Vagina (tissue), 2 donors: ENCODE data around the gene LMO2. TPM values are rescaled to one million over a fixed set of nuclear protein-coding genes. Genes with fewer than 3 reads are reported as not detected.

Experiments
- DNase-seq, 2 donors: peaks; one replicate each; pipeline ENCODE4 v3.0.0-alpha.2; 2017; ENCODE audit errors: extremely low spot score in 2 of 2
- H3K27ac ChIP-seq: fragments of 200-600 bp; sonication (generic); one replicate; pipeline ENCODE4 v1.5.1; 2019
- H3K27me3 ChIP-seq: fragments of 200-600 bp; sonication (generic); one replicate; pipeline ENCODE4 v1.5.1; 2019
- H3K36me3 ChIP-seq, 2 donors: fragments of 200-600 bp; sonication (generic); one replicate each; pipeline ENCODE4 v1.5.1; 2017 to 2019
- H3K4me1 ChIP-seq: fragments of 200-600 bp; sonication (generic); one replicate; pipeline ENCODE4 v1.5.1; 2019
- H3K4me3 ChIP-seq, 2 donors: fragments of 200-600 bp; sonication (generic); 1 replicate in 1 of 2; 2 replicates in 1 of 2; pipeline ENCODE4 v1.5.1; 2016 to 2019
- H3K9me3 ChIP-seq: fragments of 200-600 bp; sonication (generic); one replicate; pipeline ENCODE4 v1.5.1; 2019
- POLR2A ChIP-seq, 2 donors: fragments of 450-650 bp; IDR thresholded peaks; one replicate each; pipeline ENCODE4 v1.6.1; 2017; ENCODE audit warnings: antibody characterized with exemption in 2 of 2, mild to moderate bottlenecking in 2 of 2, moderate library complexity in 2 of 2
- POLR2AphosphoS5 ChIP-seq, 2 donors: sonication (generic); formaldehyde crosslinking; IDR thresholded peaks; one replicate each; pipeline ENCODE4 v1.9.0; 2017; ENCODE audit warnings: antibody characterized with exemption in 2 of 2, mild to moderate bottlenecking in 2 of 2, low read depth in 1 of 2; ENCODE audit not compliant: insufficient read depth in 1 of 2
- intact Hi-C: fragments of 100-400 bp; cut with DNase I; formaldehyde crosslinking; loops from one replicate; pipeline ENCODE4 v1.15.1; 2023
- total RNA-seq: library from RNA; depleted of rRNA; stranded (reverse); fragments of >200 nt; gene quantifications from one replicate; pipeline ENCODE4 v1.2.3, GENCODE V29; 2016
- TF ChIP-seq, protein P1 (sequence below), 3 experiments: fragments of 450-650 bp in 2 of 3; fragments of 200-600 bp in 1 of 3; sonication (generic) in 1 of 3; IDR thresholded peaks; one replicate each; pipeline ENCODE4 v1.5.1; 2017 to 2019; ENCODE audit warnings: antibody characterized with exemption in 3 of 3, mild to moderate bottlenecking in 2 of 3, moderate library complexity in 2 of 3

The LMO2 gene
- total RNA-seq = 26.5 TPM

- intact Hi-C loops = no loop called here
- no peak within 1 kb of the TSS for H3K4me3 ChIP-seq
- peaks cover 18% of the 10 kb centered on the region for H3K4me1 ChIP-seq
- DNase-seq = no peak
- H3K36me3 ChIP-seq = no peaks in the 10 kb centered on the region
- H3K27me3 ChIP-seq = no peaks in the 10 kb centered on the region
- no peak within 1 kb of the TSS for H3K27ac ChIP-seq
- no peak for TF ChIP-seq POLR2A (IDR thresholded peaks at IDR 0.05)
- TF ChIP-seq POLR2AphosphoS5 (IDR thresholded peaks at IDR 0.05; ENCODE audit: insufficient read depth in 1 of 2, low read depth in 1 of 2) = no peak
- TF ChIP-seq, protein P1, sequence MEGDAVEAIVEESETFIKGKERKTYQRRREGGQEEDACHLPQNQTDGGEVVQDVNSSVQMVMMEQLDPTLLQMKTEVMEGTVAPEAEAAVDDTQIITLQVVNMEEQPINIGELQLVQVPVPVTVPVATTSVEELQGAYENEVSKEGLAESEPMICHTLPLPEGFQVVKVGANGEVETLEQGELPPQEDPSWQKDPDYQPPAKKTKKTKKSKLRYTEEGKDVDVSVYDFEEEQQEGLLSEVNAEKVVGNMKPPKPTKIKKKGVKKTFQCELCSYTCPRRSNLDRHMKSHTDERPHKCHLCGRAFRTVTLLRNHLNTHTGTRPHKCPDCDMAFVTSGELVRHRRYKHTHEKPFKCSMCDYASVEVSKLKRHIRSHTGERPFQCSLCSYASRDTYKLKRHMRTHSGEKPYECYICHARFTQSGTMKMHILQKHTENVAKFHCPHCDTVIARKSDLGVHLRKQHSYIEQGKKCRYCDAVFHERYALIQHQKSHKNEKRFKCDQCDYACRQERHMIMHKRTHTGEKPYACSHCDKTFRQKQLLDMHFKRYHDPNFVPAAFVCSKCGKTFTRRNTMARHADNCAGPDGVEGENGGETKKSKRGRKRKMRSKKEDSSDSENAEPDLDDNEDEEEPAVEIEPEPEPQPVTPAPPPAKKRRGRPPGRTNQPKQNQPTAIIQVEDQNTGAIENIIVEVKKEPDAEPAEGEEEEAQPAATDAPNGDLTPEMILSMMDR (IDR thresholded peaks at IDR 0.05) = no peak
- H3K9me3 ChIP-seq = no peaks in the 10 kb centered on the region
These were observed at the start of gene LMO2 for GRCh38 chr11:33891714-33892327. Gene LMO2, minus strand, starts transcription at chr11:33892076. Its CDS starts 22,360 bp downstream, at chr11:33869716.

DNA sequence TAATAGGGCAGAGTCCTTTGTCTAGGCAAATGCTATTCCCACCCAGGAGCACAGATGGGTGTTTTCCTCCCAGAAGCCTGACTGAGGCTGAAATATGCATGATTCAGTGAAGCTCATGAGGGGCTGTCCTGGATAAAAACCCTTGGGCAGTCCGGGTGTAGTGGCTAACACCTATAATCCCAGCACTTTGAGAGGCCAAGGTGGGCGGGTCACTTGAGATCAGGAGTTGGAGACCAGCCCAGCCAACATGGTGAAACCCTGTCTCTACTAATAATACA, 48.6 kb upstream of the LMO2 start:
- Histone ChIP-seq H3K4me3 (no peak overlapping the region), H3K4me1 (peaks cover 28% of the 10 kb centered on the region), H3K36me3 (no peaks in the 10 kb centered on the region), H3K27me3 (no peaks in the 10 kb centered on the region), H3K27ac (no peak overlapping the region), H3K9me3 (no peaks in the 10 kb centered on the region)
- intact Hi-C loops = no loop called here
- DNase-seq = no peak
- no peak for TF ChIP-seq POLR2A (IDR thresholded peaks at IDR 0.05)
- no peak for TF ChIP-seq POLR2AphosphoS5 (IDR thresholded peaks at IDR 0.05; ENCODE audit: insufficient read depth in 1 of 2, low read depth in 1 of 2)
- TF ChIP-seq, protein P1 (IDR thresholded peaks at IDR 0.05) = no peak

GRCh38 chr11:33936725-33937604, 45.1 kb upstream of the LMO2 start:
- Histone ChIP-seq H3K27ac (peak overlapping the region; percentile 40), H3K4me1 (peaks cover 13% of the 10 kb centered on the region), H3K27me3 (no peaks in the 10 kb centered on the region), H3K36me3 (no peaks in the 10 kb centered on the region), H3K4me3 (no peak overlapping the region), H3K9me3 (no peaks in the 10 kb centered on the region)
- TF ChIP-seq POLR2AphosphoS5 (IDR thresholded peaks at IDR 0.05; ENCODE audit: insufficient read depth in 1 of 2, low read depth in 1 of 2) (peak in 1 of 2 donors; percentile 70), POLR2A (IDR thresholded peaks at IDR 0.05) (no peak)
- no peak for DNase-seq
- intact Hi-C loops = loop anchor here (10.0 kb wide), 1 partner anchor 232 kb away; the partner anchor contains the start of gene C11orf91

DNA sequence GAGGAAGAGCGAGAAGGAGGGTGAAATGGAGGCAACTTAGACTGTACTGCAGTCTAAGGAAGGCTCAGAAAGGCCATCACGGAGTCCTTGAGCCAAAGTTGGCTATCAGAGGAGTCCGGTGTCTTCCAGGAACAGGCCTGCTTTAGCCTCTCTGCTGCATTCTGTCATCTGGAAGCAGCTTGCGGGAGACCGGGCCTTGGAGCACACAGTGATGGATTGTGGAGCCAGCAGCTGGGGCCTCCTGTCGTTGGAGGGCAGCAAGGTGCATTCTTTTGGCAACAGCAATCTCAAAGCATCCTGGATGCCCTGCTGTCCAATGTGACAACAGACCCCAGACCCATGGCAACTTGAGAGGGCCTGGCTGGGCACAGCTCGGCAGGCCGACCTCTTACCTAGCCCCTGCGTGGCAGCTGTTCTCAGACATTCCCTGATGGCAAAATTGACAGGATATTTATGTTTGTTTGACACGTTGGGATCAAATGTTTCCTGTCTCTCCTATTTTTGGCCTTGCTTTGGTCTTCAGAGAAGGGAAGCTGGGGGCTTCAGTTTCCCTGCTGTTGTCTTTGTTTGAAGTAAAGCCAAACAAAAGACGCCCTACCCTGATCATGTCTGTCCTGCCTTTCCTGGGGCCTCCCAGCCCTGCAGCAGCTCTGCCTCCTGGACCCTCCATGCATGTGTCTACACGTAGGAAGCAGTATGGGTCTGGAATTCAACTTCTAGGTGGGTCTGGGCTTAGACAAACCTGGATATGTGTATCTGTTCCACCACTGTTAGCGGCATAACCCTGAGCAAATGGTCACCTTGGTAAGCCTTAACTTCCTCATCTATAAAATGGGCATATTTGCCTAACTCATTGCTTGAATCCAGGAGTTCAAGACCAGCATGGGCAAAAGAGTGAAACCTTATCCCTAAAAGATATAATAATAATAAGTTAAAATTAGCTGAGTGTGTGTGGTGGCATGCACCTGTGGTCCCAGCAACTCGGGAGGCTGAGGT, 43.9 kb upstream of the LMO2 start:
- TF ChIP-seq, protein P1 (IDR thresholded peaks at IDR 0.05) = no peak
- H3K27me3 ChIP-seq = no peaks in the 10 kb centered on the region
- H3K9me3 ChIP-seq = no peaks in the 10 kb centered on the region
- intact Hi-C loops = loop anchor here (10.0 kb wide), 1 partner anchor 231 kb away; the partner anchor contains the start of gene C11orf91
- no peak overlapping the region for H3K4me3 ChIP-seq
- no peak overlapping the region for H3K27ac ChIP-seq
- no peaks in the 10 kb centered on the region for H3K36me3 ChIP-seq
- peaks cover 20% of the 10 kb centered on the region for H3K4me1 ChIP-seq
- no peak for DNase-seq

- Histone ChIP-seq H3K4me1 (peaks cover 28% of the 10 kb centered on the region), H3K27ac (no peak overlapping the region), H3K27me3 (no peaks in the 10 kb centered on the region), H3K36me3 (no peaks in the 10 kb centered on the region), H3K4me3 (no peak overlapping the region), H3K9me3 (no peaks in the 10 kb centered on the region)
- DNase-seq = no peak
- TF ChIP-seq POLR2AphosphoS5 (IDR thresholded peaks at IDR 0.05; ENCODE audit: insufficient read depth in 1 of 2, low read depth in 1 of 2) = no peak
- intact Hi-C loops = loop anchor here (10.0 kb wide), 1 partner anchor 230 kb away; the partner anchor contains the start of gene C11orf91
These were observed 43.1 kb upstream of the LMO2 start for GRCh38 chr11:33935005-33935404.
